ENCODE data around the gene EPO.

Gene EPO

GRCh38 chr7:100720279-100720670 is at the start of gene EPO:
Gene EPO (plus strand): TSS chr7:100720468. CDS start chr7:100720981, 513 bp downstream.
- no peak for DNase-seq

- DNase-seq: no peak
Observed at GRCh38 chr7:100671353-100672327, 48.6 kb upstream of the EPO start.

- DNase-seq: peak; percentile 97 to 100
Observed at GRCh38 chr7:100673302-100673941, 46.8 kb upstream of the EPO start, which contains the start of gene GNB2. Gene GNB2 (plus strand): TSS chr7:100673740. CDS start chr7:100676266, 2,526 bp downstream.

- DNase-seq: peak; percentile 34 to 44
Observed at GRCh38 chr7:100673942-100674410, 46.3 kb upstream of the EPO start.

DNA sequence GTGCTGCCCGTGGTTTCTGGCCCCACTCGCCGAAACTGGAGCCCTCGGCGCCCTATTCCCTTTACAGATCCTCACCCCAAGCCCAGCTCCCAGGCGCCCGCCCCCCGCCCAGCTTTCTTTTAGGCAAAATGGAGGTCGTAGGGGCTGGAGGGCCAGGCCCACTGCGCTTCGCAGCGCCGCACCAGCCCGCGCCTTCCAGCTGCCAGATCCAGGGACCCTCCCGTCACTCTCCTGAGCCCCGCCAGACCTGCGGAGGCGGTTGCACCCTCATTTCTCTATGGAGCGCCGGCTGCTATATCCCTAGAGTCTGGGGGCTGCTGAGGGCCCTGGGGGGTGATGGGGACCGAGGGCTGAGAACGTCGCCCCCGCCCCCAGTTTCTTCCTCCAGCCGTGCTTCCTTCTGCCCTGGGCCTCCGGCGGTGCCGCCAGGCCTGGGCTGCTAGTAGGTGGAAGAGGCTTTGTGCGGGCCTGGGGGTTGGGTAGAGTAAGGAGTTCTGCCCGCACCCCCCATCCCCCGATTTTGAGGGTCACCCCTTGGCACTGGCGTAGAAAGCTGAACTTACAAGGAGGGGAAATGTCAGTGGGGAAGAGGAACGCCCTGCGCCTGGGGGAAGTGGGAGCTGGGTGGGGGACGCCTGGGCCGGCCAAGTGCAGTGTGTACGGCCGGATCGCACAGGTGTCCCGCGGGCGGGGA is 45.7 kb upstream of the EPO start:
- peak; percentile 24 to 51 for DNase-seq

DNA sequence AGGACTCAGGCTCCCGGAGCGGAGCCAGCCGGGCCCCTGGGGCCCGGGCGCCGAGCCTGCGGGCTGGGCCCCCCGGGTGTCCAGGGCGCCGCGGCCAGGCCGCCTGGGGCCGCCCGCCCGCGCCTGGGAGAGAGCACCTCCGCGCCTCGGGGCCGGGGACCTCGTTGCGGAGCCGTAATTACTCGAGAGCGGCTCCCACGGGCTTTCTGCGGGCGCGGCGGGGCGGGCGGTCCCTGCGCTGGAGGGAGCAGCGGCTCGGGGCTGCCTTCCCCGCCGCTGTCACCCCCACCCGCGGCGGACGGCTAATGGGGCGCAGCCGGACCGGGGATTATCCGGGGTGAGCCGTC is 45.2 kb upstream of the EPO start:
- no peak for DNase-seq

- peak; percentile 58 to 68 for DNase-seq
Observed at GRCh38 chr7:100675581-100676350, 44.5 kb upstream of the EPO start.

DNA sequence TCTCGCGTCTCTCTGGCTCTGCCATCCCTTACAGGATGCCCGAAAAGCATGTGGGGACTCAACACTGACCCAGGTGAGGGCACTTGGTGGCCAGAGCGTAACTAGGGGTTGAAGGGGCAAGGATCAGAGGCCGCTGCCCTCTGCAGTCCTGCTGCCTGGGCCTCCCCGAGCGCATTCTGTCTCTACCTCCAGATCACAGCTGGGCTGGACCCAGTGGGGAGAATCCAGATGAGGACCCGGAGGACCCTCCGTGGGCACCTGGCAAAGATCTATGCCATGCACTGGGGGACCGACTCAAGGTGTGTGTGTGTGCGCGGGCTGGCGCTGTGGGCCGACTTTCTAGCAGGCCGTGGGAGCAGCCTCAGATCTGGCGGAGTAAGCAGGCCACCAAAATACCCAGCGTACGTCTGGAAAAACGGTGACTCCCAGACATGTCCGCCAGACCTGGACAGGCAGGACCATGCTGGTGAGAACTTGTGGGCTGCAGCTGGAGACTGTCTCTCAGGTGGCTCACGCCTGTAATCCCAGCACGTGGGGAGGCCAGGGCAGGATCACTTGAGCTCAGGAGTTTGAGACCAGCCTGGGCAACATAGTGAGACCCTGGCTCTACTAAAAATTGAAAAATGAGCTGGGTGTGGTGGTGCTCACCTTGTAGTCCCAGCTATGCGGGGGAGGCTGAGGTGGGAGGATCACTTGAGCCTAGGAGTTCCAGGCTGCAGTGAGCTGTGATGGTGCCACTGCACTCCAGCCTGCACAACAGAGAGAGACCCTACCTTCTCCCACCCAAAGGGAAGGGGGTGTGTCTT is 43.6 kb upstream of the EPO start:
- DNase-seq: no peak

DNA sequence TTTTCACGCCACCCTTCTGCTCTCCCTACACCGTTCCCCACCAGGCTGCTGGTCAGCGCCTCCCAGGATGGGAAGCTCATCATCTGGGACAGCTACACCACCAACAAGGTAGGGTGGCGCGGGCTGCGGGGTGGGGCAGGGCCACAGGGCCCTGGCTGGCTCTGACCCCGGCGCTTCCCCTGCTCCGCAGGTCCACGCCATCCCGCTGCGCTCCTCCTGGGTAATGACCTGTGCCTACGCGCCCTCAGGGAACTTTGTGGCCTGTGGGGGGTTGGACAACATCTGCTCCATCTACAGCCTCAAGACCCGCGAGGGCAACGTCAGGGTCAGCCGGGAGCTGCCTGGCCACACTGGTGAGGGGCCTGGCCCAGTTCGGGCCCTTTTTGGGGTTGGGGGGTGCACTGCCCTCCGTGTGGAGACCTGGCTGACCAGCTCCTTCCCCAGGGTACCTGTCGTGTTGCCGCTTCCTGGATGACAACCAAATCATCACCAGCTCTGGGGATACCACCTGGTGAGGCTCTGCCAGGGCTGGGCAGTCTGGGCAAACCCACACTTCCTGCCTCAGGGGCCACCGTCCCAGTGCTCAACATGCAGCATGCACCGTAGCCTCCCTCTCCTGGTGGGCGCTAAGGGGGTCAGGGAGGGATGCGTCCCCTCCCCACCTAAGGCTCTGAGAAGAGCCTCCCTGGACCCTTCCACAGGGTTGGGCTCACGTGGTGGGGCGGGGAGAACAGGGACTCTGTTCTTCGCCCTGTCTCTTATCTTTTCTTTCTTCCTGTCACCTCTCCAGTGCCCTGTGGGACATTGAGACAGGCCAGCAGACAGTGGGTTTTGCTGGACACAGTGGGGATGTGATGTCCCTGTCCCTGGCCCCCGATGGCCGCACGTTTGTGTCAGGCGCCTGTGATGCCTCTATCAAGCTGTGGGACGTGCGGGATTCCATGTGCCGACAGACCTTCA is 42.7 kb upstream of the EPO start:
- no peak for DNase-seq

- DNase-seq: no peak
Observed at GRCh38 chr7:100678291-100678984, 41.8 kb upstream of the EPO start.

DNA sequence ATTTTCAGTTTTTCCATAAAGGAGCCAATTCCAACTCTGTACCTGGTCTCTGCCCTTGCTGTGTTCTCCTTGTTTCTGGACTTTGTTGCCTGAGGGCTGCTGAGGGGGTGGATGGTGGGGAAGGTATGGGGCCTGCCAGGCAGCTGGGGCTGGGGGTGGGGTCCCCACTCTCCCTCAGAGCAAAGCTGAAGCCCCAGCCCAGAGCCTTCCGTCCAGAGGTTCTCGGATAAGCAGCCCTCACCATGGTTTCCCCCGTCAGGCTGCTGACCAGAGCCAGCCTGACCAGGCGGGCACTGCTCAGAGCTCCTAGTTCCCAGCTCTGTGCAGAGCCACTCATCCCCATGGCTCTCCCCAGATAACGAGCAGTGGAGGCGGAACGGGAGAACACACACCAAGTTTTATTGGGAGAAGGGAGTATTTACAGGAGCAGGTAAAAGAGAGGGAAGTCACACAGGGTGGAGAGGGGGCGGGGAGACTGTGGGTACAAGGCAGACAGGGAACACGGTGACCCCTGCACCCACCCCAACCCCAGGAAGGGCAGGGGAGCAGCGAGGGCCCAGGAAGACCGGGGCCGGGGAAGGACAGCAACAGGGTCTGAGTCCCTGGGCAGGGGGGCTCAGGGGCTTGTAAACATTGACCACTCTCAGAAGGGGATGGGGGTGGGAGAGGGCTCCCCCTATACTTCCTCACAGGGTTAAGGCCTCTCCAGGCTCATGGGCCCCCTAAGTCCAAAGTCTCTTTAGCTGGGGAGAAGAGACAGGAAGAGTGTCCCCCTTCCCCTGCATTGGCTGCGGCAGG is 40.9 kb upstream of the EPO start:
- DNase-seq: no peak

DNA sequence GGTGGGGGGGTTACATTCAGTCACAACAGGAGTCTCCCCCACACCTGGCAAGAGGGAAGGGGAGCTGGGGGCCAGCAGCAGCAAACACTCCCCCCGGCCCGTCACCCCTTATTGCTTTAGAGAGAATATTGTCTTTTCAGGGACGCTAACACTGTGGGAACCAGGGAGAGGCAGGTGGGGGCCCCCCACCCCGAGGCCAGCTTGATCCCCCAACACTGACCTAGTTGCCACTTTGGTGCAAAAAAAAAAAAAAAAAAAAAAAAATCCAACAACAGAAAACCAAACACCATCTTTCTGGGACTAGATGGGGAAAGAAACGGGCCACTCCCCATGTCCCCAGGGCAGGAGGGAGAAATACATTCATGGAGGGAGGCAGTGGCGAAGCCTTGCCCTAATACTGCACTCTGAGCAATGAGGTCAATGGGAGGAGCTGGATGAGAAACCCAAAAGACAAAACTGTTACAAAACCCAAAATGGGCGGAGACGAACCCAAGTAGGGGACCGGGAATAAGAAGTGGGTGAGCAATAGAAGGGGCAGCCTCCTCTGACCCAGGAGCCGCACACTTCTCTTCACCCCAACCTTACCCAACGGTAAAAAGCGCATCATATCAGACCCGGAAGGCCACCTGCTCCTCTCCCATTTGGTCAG is 40.2 kb upstream of the EPO start:
- peak; percentile 37 to 67 for DNase-seq

DNA sequence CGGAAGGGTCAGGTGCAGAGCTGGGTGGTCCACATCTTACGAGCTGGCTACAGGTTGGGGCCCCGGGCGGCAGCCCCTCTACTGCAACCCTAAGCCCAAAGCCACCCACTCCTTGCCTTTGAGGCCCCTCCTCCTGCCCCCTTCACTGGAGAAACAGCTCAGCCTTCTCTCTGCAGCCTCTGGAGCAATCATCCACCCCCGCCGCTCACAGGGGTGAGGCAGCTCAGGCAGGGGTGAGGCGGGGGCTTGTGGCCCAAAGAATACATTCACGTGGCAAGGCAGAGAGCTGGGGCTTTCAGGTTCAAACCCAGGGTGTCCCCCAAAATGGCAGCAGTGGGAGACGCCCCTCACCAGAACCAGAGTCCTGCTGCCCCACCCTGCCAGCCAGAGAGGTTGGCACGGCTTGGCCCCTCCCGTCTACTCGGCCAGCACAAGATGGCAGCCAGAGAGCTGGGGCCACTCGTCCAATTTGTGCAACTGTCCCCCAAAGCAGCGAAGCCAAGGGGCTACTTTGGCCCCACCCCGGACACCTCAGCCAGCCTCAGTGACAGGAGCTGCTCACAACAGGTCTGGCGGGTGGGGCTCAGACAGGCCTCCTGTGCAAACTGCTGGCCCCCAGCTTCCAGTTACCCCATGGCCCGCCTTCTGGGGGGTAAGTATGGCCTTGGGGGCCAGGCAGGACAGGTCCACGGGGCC is 39.5 kb upstream of the EPO start:
- no peak for DNase-seq

- DNase-seq: no peak
Observed at GRCh38 chr7:100681491-100682227, 38.6 kb upstream of the EPO start.

DNA sequence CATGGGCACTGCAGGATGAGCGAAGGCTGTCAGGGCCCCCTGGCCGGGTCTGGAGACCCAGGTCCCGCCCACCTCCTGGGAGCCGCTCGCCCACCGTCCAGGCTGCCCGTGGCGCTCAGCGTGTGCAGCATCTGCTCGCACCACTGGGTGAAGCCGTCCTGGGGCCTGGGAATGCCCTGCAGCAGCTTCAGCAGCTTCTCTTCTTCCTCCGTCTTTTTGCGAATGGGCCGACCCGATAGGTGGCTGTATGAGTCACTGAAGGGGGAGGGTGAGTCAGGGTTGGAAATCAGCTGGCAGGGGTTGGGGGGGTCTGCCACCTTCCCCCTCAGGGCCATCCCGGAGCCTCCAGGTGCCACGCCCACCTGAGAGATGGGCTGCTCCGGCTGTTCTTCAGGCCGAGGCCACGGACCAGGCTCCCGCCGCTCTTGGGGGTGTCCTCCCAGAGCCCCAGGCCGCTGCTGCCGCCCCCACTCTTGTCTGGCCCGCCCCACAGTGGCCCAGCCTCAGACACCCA is 38.0 kb upstream of the EPO start:
- no peak for DNase-seq

DNA sequence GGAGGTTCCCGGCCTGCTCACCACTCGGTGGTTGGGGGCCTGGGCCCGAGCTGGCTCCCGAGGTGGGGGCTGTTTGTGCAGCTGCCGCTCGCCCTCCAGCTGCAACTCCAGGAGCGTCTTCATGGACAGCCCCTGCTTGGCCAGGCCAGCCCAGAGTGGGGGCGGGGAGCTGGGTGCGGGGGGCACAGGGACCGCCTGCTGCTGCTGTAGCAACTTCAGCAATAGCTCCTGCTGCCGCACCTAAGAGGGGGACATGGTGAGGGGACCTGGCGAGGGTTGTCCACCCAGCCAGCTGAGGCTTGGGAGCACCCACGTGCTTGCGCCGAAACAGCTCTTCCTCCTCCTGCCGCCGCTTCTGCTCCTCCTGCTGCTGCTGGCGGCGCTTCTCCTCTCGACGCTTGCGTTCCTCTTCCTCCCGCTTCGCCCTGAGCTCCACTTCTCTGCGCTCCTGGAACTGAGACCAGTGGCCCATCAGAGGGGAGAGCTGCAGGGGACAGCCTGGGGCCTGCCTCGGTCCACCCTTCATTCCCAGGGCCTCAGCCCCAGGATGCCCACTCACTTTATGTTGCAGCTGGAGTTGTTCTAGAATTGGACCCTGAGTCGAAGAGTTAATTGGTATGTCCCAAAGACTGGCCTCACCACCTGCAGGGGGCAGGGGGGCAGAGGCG is 37.1 kb upstream of the EPO start:
- no peak for DNase-seq
